HCT116 (cell line): ENCODE measurements around the gene DCP2.

Experiments used
- EZH2 ChIP-seq: fragments of 200-600 bp; sonication (generic); IDR thresholded peaks from 2 replicates; pipeline ENCODE4 v1.6.1; 2017; ENCODE audit warnings: antibody characterized with exemption, mixed run types
- FOSL1 ChIP-seq: IDR thresholded peaks from 2 replicates; pipeline ENCODE4 v1.6.1; 2012; ENCODE audit warnings: low read depth
- JUND ChIP-seq: IDR thresholded peaks from 2 replicates; pipeline ENCODE4 v1.6.1; 2012
- POLR2A ChIP-seq: IDR thresholded peaks from 2 replicates; pipeline ENCODE4 v1.7.0; 2011; ENCODE audit warnings: borderline replicate concordance; ENCODE audit not compliant: insufficient read depth, insufficient read length; ENCODE audit errors: extremely low read depth
- POLR2AphosphoS5 ChIP-seq: IDR thresholded peaks from 2 replicates; pipeline ENCODE4 v1.6.1; 2011; ENCODE audit warnings: mild to moderate bottlenecking, low read depth, low read length, moderate library complexity
- RAD21 ChIP-seq: IDR thresholded peaks from 2 replicates; pipeline ENCODE4 v1.6.1; 2012; ENCODE audit warnings: low read depth, mild to moderate bottlenecking
- SIN3A ChIP-seq: IDR thresholded peaks from 2 replicates; pipeline ENCODE4 v1.6.1; 2012; ENCODE audit warnings: low read depth
- SRF ChIP-seq: IDR thresholded peaks from 2 replicates; pipeline ENCODE4 v1.6.1; 2012; ENCODE audit warnings: low read depth
- YY1 ChIP-seq: IDR thresholded peaks from 2 replicates; pipeline ENCODE4 v1.6.1; 2011; ENCODE audit warnings: low read length, low read depth, moderate library complexity, mild to moderate bottlenecking; ENCODE audit not compliant: insufficient replicate concordance; ENCODE audit errors: extremely low read depth
- ZNF274 ChIP-seq: fragments of 200-500 bp; sonication (Bioruptor generic); IDR thresholded peaks from 2 replicates; pipeline ENCODE4 v1.6.1; 2014; ENCODE audit warnings: mild to moderate bottlenecking, low read depth, low read length, inconsistent platforms
- TF ChIP-seq, protein P1 (sequence below), 3 experiments: fragments of 200-600 bp in 1 of 3; sonication (generic) in 1 of 3; IDR thresholded peaks in 2 of 3; conservative IDR thresholded peaks in 1 of 3; 2 replicates each; pipeline ENCODE4 v1.5.1; 2012 to 2017; ENCODE audit warnings: low read depth in 2 of 3, low read length in 2 of 3, antibody characterized with exemption in 1 of 3, borderline replicate concordance in 1 of 3, control low read depth in 1 of 3, mild to moderate bottlenecking in 1 of 3, mixed read lengths in 1 of 3, mixed run types in 1 of 3, moderate library complexity in 1 of 3; ENCODE audit not compliant: insufficient read depth in 1 of 3
- TF ChIP-seq, protein P2 (sequence below): IDR thresholded peaks from 2 replicates; pipeline ENCODE4 v1.6.1; 2012; ENCODE audit warnings: low read depth
- TF ChIP-seq, protein P3 (sequence below): IDR thresholded peaks from 2 replicates; pipeline ENCODE4 v1.6.1; 2012
- TF ChIP-seq, protein P4 (sequence below): IDR thresholded peaks from 2 replicates; pipeline ENCODE4 v1.6.1; 2012

DNA sequence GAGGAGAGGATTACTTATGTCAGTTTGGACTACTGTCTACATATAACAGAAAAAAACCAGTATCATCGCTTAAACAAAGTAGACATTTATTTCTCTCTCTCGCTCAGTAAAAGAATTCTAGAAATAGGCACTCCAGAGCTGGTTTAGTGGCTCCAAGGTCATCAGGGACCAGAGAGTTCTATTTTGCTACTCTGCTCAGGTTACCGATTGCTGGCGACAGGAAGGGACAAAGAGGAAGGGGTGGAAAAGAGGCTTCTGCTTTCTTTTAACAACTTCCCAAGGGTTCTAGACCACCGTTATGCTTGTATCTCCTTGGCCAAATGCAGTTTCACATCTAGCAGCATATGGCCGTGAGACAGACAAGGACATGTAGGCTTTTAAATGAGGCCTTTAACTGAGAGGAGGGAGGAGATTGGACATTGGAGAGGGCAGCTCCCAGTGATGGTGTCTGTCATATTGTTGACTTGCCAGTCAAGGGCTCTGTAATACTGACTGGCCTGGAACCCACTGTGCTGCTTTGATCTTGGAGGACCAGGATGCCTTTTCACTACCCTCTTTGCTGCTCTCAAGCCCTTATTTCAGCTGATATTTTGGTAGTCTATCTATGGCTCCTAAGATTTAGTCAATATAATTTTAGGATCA, 15.6 kb upstream of the DCP2 start:
- TF ChIP-seq ZNF274: no peak
- no peak for TF ChIP-seq POLR2A
- no peak for TF ChIP-seq RAD21
- no peak for TF ChIP-seq POLR2AphosphoS5
- TF ChIP-seq, protein P1, sequence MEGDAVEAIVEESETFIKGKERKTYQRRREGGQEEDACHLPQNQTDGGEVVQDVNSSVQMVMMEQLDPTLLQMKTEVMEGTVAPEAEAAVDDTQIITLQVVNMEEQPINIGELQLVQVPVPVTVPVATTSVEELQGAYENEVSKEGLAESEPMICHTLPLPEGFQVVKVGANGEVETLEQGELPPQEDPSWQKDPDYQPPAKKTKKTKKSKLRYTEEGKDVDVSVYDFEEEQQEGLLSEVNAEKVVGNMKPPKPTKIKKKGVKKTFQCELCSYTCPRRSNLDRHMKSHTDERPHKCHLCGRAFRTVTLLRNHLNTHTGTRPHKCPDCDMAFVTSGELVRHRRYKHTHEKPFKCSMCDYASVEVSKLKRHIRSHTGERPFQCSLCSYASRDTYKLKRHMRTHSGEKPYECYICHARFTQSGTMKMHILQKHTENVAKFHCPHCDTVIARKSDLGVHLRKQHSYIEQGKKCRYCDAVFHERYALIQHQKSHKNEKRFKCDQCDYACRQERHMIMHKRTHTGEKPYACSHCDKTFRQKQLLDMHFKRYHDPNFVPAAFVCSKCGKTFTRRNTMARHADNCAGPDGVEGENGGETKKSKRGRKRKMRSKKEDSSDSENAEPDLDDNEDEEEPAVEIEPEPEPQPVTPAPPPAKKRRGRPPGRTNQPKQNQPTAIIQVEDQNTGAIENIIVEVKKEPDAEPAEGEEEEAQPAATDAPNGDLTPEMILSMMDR (IDR thresholded peaks at IDR 0.05 in 2 of 3, conservative IDR thresholded peaks at IDR 0.05 in 1 of 3; ENCODE audit: borderline replicate concordance in 1 of 3, insufficient read depth in 1 of 3, low read depth in 2 of 3, low read length in 2 of 3): no peak
- TF ChIP-seq YY1: no peak
- TF ChIP-seq, protein P2, sequence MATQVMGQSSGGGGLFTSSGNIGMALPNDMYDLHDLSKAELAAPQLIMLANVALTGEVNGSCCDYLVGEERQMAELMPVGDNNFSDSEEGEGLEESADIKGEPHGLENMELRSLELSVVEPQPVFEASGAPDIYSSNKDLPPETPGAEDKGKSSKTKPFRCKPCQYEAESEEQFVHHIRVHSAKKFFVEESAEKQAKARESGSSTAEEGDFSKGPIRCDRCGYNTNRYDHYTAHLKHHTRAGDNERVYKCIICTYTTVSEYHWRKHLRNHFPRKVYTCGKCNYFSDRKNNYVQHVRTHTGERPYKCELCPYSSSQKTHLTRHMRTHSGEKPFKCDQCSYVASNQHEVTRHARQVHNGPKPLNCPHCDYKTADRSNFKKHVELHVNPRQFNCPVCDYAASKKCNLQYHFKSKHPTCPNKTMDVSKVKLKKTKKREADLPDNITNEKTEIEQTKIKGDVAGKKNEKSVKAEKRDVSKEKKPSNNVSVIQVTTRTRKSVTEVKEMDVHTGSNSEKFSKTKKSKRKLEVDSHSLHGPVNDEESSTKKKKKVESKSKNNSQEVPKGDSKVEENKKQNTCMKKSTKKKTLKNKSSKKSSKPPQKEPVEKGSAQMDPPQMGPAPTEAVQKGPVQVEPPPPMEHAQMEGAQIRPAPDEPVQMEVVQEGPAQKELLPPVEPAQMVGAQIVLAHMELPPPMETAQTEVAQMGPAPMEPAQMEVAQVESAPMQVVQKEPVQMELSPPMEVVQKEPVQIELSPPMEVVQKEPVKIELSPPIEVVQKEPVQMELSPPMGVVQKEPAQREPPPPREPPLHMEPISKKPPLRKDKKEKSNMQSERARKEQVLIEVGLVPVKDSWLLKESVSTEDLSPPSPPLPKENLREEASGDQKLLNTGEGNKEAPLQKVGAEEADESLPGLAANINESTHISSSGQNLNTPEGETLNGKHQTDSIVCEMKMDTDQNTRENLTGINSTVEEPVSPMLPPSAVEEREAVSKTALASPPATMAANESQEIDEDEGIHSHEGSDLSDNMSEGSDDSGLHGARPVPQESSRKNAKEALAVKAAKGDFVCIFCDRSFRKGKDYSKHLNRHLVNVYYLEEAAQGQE: no peak
- no peak for TF ChIP-seq SRF
- no peak for TF ChIP-seq FOSL1
- TF ChIP-seq, protein P3, sequence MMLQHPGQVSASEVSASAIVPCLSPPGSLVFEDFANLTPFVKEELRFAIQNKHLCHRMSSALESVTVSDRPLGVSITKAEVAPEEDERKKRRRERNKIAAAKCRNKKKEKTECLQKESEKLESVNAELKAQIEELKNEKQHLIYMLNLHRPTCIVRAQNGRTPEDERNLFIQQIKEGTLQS: no peak
- no peak for TF ChIP-seq JUND
- TF ChIP-seq, protein P4, sequence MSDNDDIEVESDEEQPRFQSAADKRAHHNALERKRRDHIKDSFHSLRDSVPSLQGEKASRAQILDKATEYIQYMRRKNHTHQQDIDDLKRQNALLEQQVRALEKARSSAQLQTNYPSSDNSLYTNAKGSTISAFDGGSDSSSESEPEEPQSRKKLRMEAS: no peak
- TF ChIP-seq EZH2: no peak
- no peak for TF ChIP-seq SIN3A
